ENCODE measurements around the gene SCTR.
"Not testable (repeated sequence)": the region's sequence is repeated elsewhere in the genome, so short reads cannot be mapped to it uniquely, and the experiment has no call there.

The SCTR gene

DNA sequence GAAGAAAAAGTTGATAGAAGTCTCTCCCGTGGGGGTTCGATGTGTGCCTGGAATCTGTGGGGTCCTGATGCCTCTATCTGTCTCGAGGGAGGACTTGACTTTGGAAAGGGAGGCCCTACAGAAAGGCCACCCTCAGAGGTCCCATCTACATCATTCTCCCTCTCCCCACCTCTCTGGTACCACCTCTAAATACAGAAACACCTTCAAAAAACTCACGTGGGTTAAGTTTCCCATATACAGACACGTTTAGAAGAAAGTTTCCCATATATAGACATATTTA is 97.9 kb downstream of the SCTR start:
- DNase-seq, result no peak

GRCh38 chr2:119425620-119426395 is 98.5 kb downstream of the SCTR start:
- DNase-seq, result no peak

GRCh38 chr2:119425119-119425405 is 99.2 kb downstream of the SCTR start:
- DNase-seq, result no peak

DNA sequence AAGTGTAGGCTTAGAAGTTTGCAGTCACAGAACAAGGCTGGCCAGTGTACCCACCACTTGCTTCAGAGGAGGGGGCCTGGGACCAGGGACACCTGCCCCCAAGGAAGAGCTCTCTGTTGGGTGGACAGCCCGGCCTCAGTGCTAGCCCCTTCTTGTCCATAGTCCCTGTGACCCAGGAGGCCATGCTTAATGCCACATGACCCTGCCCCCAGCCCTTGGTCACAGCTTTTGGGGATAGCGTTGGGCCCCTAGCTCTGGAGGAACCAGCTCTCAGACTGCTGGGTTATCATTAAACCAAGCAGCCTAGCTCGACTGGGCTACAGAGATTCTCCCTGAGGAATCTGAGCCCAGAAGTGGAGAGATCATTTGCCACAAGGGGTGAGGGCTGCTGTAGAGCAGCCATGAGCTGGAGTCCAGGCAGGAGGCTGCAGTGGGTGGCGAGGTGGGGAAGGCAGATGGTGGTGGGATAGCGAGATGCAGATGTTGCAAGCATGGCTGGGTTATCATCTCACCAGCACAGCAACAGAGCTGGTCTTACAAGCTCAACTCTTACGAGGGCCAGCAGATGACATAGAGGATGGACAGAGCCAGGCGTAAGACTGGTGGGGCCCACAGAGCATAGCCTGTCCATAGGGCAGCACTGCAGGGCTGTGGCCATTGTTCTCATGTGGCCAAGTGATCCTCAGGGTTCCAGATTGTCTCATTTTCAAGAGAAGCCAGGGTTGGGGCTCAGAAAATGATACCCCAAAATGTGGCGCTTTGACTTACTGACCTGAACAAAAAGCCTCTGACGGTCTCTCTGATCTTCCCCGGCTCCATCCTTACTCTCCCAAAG is 99.8 kb downstream of the SCTR start:
- no peak for DNase-seq

DNA sequence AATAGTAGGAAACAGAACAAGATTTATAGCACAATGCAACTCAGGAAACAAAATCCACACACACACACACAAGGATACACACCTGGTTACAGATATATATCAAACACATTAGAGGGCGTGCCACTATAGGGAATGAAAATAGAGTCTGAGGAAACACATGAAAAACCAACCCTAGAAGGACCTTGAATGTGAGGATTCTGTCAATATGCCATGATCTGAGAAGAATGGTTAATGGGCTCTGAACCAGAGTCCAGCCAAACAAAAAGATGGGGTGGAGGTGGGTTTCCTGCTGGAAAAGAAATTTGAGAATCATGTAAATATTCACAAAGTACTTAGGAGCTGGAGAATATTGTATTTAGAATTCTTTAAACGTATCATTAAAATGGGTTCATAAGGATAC is 100.5 kb downstream of the SCTR start:
- no peak for DNase-seq

GRCh38 chr2:119423108-119423444 is 101.2 kb downstream of the SCTR start:
- DNase-seq, result no peak

- no peak for DNase-seq
Measured at GRCh38 chr2:119422360-119423107, 101.7 kb downstream of the SCTR start.

DNA sequence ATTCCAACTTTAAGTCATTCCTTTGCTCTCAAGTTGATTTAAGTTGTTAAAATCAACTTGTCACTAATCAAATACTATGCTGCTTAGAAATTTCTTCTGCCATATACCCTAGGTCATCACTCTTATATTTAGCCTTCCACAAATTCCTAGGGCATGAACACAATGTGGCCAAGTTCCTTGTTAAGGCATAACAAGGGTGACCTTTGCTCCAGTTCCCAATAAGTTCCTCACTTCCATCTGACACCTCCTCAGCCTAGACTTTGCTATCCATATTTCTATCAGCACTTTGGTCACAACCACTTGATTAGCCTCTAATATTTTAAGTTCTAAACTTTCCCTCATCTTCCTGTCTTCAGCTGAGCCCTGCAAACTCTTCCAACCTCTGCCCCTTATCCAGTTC is 102.5 kb downstream of the SCTR start:
- DNase-seq, result no peak

- no peak for DNase-seq
Measured at GRCh38 chr2:119421304-119421703, 103.0 kb downstream of the SCTR start.

- no peak for DNase-seq
Measured at GRCh38 chr2:119419803-119420508, 104.3 kb downstream of the SCTR start.

GRCh38 chr2:119419065-119419464 is 105.2 kb downstream of the SCTR start:
- no peak for DNase-seq

- no peak for DNase-seq
Measured at GRCh38 chr2:119417908-119418307, 106.4 kb downstream of the SCTR start.

DNA sequence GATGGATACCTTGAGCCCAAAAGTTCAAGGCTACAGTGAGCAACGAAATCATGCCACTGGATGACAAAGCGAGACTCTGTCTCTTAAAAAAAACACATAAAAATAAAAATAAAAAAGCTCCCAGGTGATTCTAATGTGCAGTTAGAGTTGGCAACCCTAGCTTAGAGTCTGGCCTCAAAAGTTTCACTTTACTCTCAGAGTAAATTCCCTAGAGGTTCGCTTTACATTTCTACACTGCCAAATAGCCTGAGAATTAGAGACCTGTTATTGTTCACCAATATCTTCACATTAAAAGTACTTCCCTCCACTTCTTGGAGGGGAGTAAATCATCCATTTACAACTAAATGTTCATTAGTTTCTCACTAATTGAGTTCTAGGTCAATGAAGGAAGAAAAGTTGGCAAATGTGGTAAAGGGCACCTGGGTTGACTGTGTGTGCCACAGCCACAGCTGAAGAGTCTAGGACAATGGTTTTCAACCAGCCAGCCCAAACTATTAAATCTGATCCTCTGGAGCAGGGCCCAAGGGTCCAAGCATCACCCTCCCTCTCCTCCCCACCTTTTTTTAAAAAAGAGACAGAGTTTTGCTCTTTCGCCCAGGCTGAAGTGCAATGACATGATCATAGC is 107.9 kb downstream of the SCTR start:
- DNase-seq, result no peak

DNA sequence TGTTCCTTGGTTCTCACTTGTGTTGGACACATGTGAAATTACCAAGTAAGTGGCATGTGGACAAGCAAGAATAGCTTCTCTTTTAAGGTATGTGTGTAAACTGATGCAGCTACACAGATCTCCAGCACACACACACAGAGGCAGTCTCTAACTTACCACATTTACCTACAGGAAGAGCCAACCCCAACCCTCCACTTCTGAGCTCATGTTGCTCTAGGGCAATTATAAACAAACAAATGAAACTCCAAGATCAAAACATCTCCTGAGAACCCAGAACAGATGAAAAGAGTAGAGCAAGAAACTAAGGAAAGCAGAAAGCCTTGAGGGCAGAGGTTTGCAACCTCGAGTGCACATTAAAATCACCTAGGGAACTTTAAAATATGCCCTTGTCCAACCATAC is 108.7 kb downstream of the SCTR start:
- DNase-seq, result no peak

- no peak for DNase-seq
Measured at GRCh38 chr2:119414894-119415293, 109.4 kb downstream of the SCTR start.

DNA sequence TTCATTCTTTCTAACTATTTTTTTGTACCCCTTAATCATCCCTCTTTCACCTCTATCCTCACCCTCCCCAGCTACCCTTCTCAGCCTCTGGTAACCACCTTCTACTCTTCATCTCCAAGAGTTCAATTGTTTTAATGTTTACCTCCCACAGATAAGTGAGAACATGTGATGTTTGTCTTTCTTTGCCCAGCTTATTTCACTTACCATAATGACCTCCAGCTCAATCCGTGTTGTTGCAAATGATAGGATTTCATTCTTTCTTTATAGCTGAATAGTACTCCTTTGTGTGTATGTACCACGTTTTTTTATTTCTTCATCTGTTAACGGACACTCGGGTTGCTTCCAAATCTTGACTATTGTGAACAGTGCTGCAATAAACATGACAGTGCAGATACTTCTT is 114.8 kb downstream of the SCTR start:
- no peak for DNase-seq

DNA sequence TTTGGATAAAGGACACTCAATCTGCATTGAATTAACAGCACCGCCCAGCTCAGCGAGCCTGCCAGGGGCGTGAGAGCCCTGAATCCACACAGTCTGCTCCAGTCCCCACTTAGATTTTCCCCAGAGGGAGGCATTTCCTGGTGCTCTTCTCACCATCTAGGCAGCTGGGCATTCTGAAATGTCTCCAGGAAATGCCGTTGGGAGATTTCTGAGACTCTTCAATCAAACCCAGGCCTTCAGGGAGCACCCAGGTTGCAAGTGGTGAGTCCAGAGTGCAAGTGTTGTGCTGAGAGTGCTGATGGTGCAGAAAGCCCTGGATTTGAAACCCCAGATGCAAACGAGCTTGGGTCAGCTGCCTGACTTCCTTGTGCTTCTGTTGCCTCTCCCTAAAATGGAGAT is 116.1 kb downstream of the SCTR start:
- DNase-seq, result no peak

GRCh38 chr2:119407430-119408220 is 116.7 kb downstream of the SCTR start:
- peak; percentile 29 for DNase-seq

- no peak for DNase-seq
Measured at GRCh38 chr2:119405151-119405550, 119.1 kb downstream of the SCTR start.

DNA sequence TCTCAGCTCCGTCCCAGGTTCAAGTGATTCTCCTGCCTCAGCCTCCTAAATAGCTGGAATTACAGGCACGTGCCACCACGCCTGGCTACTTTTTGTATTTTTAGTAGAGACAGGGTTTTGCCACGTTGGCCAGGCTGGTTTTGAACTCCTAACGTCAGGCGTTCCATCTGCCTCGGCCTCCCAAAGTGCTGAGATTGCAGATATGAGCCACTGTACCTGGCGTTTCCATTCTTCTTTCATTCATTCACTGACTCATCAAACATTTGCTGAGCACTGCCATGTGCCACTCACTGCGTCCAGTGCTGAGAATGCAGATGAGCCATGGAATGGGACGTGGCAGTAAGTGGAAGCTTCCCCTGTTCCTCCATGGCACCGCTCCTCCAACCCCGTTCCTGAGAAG is 120.7 kb downstream of the SCTR start:
- not testable (repeated sequence) for DNase-seq

DNA sequence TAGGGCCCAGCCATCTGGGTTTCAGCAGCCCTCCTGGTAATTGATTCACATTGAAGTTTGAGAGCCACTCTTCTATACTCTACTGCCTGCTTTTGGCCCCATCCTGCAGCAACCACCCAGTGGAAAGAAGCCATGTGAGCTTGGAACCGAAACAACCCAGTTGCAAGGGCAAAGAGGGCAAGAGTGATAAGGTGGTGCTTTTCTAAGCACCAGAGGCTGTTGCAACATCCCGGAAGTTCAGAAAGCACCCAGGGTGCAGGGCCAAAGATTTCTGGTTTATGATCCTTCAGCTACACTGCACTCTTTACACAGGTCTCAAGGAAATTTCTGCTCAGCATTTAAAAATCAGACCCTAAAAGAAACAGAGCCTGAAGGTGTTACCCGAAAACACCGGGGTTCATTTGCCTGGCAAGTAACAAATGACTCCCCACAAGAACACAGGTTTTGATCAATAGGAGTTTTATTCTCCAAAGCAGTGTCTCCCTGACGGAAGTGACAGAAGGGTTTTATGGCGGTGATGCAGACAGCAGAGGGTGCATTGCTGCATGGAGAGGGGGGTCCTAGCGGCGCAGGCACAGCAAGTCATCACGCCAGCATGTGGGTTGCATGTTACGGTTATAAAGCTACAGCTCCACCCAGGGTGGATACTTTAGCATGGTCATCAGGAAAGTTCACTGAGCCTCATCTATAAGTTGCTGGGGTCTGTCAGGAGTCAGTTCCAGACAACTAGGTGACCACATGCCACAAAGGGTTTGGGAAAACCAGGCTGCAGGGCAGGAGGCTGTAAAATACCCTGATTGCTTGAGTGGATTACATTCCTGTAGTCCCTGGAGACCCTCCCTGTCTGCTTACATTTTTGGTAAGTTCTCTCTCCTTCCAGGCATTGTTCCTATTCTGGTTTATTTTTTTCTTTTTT is 121.4 kb downstream of the SCTR start:
- DNase-seq, result no peak

Measured in NCI-H1048 (cell line).